Putamen (tissue), 1 donor: ENCODE measurements around the gene CAT.
"Not testable (repeated sequence)": the region's sequence is repeated elsewhere in the genome, so short reads cannot be mapped to it uniquely, and the experiment has no call there.

Source experiments
- DNase-seq: peaks from one replicate; pipeline ENCODE4 v3.0.0-alpha.2; 2016; ENCODE audit warnings: low spot score

CAT gene

DNA sequence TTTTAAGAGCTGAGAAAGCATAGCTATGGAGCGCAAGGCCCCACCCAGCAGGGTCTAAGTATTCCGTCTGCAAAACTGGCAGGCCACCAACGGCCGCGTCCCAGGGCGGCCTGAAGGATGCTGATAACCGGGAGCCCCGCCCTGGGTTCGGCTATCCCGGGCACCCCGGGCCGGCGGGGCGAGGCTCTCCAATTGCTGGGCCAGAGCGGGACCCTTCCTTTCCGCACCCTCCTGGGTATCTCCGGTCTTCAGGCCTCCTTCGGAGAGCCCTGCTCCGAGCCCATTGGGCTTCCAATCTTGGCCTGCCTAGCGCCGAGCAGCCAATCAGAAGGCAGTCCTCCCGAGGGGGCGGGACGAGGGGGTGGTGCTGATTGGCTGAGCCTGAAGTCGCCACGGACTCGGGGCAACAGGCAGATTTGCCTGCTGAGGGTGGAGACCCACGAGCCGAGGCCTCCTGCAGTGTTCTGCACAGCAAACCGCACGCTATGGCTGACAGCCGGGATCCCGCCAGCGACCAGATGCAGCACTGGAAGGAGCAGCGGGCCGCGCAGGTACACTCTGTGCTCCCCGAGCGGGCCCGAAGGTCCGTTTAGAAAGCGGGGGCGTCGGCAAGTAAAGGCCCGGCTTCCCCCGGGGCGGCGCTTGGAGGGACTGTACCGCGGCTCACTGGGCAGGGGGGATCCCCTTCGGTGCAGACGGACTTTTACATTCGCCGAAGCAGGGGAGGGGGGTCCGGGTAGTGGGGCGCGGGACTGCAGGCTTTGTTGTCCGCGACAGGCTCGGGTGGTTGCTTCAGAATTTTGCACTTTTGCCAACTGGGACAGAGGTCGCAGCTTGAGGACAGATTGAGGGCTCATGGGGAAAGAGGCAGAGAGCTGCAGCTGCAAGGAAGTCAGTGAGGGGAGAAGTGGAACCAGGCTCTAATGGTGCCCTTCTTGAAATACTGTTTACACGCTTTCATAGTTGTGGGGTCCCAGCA is at the start of gene CAT:
Gene CAT (plus strand): TSS at position 406 of the 979 bp plus-strand sequence. CDS start 80 bp downstream, at position 486.
- DNase-seq = peak; percentile 98

DNA sequence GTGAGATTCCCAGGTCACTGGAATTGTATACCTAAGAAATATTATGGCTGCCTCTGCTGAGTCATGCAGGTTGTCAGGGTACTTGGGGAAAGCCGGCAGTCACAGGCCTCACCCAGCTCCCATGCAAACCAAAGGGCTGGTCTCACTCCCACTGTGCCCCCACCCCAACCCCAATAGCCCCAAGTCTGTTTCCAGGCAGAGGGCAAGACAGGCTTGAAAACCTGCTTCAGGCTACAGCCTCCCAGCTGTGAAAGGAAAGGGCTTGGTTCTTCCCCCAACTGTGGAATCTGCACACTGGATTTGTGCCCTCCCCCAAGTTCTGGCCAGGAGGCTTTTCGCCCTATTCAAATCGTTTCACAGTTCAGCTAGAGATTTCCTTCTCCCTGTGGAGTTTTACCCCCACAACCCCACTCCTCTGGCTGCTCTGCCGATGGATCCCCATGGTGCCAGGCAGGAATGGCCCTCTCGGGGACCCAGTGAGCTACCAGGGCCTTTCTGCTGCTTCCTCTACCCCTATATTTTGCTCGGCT is 43.9 kb upstream of the CAT start:
- DNase-seq = no peak

GRCh38 chr11:34395916-34396550 is 42.7 kb upstream of the CAT start:
- DNase-seq = no peak

DNA sequence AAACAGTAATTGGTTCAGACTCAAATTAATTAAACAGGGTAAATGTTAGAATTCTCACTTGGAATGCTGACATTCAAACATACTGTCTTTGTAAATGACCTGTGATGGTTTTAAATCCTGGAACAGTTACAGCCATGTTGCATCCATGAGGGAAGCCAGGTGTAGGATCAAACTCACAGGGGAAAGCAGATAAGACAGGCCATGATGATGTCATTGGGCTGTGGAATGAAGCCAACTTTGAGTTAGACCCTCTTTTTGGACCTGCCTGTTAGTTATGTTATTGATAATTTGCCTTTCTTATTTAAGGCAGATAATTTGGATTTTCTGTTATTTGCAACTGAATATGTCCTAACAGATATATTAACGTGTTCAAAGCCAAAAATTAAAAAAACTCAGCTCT is 41.6 kb upstream of the CAT start:
- no peak for DNase-seq

GRCh38 chr11:34397811-34398210 is 40.9 kb upstream of the CAT start:
- no peak for DNase-seq

GRCh38 chr11:34403431-34403830 is 35.3 kb upstream of the CAT start:
- DNase-seq = no peak

GRCh38 chr11:34404280-34404679 is 34.5 kb upstream of the CAT start:
- DNase-seq = no peak

GRCh38 chr11:34405079-34405858 is 33.5 kb upstream of the CAT start:
- DNase-seq = no peak

- no peak for DNase-seq
These were observed 32.3 kb upstream of the CAT start for GRCh38 chr11:34406413-34406812.

DNA sequence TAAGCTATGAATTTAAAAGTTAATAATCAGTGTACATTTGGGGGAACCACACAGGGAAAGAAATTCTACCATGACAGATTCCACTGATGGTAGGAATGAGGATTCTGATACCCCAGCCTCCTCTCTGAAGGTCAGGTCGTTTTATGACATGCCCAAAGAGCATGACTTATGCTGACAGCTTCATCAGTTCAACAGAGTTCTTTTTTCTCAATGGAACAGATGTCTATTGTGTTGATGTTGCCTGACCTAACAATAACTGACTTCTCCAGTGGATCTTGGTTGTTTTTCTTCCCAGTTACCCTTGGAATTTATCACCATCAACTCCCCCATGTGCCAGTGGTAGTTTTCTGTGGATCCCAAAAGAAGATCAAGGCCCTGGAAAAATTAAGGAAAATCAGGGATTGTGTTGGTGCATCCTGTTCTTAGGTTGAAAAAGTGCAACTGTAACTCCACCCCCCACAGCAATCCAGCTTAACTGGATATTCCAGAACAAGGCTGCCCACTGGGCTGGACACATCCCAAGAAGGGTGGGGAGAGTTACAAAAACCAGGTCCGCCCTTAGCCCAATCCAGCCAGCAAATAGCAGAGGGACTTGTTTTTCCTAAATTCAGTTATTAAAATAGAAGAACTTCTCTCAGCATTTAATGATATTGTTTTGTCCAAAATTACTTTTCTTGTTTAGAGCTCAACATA is 31.5 kb upstream of the CAT start:
- DNase-seq = peak; percentile 10

GRCh38 chr11:34408580-34409172 is 30.1 kb upstream of the CAT start:
- DNase-seq = no peak

- no peak for DNase-seq
These were observed 27.6 kb upstream of the CAT start for GRCh38 chr11:34411111-34411510.

GRCh38 chr11:34411791-34412190 is 26.9 kb upstream of the CAT start:
- DNase-seq = no peak

DNA sequence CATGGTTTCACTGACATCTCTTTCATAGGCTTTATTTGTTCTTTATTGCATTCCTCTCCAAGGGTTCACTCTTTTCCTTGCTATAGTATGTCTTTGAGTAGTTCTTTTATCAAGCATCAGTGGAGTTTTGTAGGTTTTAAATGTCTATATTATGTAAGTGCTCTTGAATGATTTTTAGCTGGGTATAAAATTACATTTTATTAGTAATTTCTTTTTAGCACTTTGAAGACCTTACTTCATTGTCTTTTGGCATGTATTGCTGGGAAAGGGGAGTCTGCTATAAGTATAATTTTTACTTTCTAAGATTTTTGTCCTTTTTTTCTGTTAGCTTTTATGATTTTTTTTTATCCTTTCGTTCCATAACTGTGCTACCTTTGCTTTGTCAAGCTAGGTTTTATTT is 25.5 kb upstream of the CAT start:
- no peak for DNase-seq

- DNase-seq = no peak
These were observed 23.2 kb upstream of the CAT start for GRCh38 chr11:34415538-34415937.

DNA sequence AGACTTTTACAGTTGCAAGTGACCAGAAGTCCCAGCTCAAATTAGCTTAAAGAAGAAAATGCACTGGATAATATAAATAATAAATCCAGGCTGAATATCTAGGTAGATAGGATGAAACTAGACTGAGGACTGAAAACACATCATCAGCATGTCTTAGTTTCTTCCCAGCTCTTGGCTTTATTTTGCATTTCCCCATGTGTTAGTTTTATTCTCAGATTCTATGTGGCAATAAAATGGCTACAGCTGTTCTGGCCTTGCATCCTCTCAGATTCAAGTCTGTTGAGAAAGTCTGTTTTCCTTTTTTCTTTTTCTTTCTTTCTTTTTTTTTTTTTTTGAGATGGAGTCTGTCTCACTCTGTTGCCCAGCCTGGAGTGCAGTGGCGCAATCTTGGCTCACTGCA is 22.6 kb upstream of the CAT start:
- no peak for DNase-seq

- DNase-seq = no peak
These were observed 22.0 kb upstream of the CAT start for GRCh38 chr11:34416766-34417165.

- DNase-seq = no peak
These were observed 21.5 kb upstream of the CAT start for GRCh38 chr11:34417202-34417601.

DNA sequence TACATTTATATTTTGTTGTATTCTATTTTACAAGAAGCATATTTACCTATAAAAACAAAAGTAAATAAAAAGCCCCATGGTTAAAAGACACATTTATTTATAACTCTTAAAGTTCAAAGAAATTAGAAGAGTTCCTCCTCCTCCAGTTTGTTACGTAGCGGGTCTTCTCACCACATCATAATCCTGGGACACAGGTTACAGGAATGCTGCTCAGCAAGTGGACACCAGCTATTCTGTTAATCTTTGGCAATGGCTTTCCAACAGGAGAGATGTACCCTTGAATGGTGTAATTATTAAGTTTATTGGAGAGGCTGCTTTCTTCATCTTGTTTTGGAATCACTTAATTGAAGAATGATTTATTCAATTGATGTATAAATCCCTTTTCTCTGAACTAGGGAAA is 19.6 kb upstream of the CAT start:
- DNase-seq = no peak

- DNase-seq = no peak
These were observed 15.4 kb upstream of the CAT start for GRCh38 chr11:34423300-34423699.

- DNase-seq = not testable (repeated sequence)
These were observed 13.9 kb upstream of the CAT start for GRCh38 chr11:34424826-34425225.
